ENCODE measurements around the gene DEAF1.

DNA sequence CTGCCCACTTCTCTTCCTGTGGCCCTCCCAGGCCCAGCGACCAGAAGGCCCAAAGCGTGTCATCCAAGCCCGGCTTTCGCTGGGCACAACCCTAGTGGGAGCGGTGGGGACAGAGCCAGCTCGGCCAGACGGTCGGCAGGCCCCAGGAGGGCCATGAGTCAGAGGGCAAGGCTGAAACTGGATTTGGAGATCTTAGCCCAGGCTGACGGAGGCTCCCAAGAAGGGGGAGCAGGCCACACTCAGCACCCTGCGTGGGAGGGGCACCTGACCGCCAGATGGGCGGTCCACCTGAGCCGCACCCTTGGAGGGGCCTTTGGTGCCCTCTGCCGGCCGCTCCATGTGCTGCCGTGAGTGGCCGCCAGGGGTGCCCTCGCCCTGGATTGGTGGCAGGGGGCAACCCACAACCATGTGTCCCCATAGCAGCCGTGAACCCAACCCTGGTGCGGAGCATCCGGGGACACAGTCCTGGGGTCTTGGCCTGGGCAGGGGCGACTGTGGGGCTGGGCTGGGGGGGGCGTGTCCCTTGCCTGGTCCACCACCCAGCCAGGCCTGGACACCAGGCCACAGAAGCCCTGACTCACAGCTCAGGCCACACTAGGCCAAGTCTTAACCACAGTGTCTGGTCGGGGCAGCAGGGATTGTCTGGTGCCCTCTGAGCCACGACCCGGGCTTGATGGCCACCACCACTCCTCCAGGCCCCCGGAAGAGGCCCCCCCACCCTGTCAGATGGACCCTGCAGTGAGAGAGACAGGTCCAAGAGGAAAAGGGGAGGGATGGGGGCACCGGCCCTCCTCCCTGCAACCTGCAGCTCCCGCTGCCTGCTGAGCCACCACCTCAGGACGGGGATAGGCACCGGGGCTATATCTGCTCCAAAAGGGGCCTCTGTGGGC lies 33.1 kb upstream of the DEAF1 start:
- TF ChIP-seq POLR2A (IDR thresholded peaks at IDR 0.05; ENCODE audit: low read depth, low read length) (no peak), POLR2AphosphoS5 (IDR thresholded peaks at IDR 0.05; ENCODE audit: low read depth, low read length) (no peak), TAF1 (IDR thresholded peaks at IDR 0.05; ENCODE audit: low read depth, low read length) (no peak), SPI1 (IDR thresholded peaks at IDR 0.05; ENCODE audit: low read depth, low read length) (no peak), PAX5 (IDR thresholded peaks at IDR 0.05; ENCODE audit: insufficient read depth, low read length, severe bottlenecking) (no peak)
